A172 (cell line): ENCODE data around the gene DOK6. TPM values are rescaled to one million over a fixed set of nuclear protein-coding genes. Genes with fewer than 3 reads are reported as not detected.
"Not testable (repeated sequence)": the region's sequence is repeated elsewhere in the genome, so short reads cannot be mapped to it uniquely, and the experiment has no call there.

Experiments
- DNase-seq: peaks from one replicate; pipeline ENCODE4 v3.0.0-alpha.2; 2015; ENCODE audit warnings: low spot score
- total RNA-seq: library from RNA; depleted of rRNA; stranded (reverse); fragments of >200 nt; shearing (Covaris generic); gene quantifications from 2 replicates; pipeline ENCODE4 v1.2.3, GENCODE V29; 2014

The DOK6 gene
- total RNA-seq, 1 experiment from 2014 or later, result not detected

DNA sequence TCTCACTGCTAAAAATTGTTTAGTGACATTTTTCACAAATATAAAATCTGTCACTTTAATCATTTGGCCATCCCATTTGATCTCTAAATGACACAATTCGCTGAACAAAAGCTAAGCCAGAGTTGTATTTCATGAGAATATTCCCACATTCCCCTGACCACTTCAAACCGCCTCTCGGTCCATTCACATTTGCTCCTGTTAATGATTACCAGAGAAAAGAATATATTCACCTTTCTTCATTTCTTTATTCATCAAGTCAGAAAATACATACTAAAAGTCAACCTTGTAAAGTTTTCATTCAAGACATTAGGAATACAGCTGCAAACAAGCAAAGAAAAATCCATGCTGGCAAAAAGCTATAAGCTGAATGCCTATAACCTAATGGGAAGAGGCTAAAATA, 225.5 kb downstream of the DOK6 start:
- no peak for DNase-seq

DNA sequence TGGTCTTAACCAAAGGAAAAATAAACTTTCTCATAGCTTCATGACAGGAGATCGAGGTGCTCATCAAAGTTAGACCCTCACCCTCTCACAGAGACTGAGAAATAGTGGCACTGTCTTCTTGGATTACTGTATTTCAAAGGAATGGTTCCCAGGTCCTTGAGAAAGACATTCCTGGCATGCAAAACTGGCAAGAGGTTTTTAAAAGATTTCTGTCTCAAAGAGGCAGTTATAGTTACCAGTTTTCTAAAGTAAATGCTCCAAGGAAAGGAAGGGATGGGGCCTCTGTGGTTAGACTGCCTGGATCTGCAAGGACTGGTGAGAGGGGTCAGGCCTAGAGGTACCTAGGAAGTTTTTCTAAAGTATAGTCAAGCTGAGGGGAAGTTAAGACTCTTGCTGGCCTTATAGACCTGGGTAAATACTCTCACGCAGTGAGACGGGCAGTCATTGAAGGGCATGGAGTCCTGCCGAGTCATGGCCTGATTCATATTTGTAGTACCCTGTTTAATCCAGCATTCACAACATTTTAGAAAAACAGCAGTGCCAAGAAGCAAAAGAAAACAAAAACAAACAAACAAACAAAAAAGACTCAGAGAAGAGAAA, 226.1 kb downstream of the DOK6 start:
- no peak for DNase-seq

DNA sequence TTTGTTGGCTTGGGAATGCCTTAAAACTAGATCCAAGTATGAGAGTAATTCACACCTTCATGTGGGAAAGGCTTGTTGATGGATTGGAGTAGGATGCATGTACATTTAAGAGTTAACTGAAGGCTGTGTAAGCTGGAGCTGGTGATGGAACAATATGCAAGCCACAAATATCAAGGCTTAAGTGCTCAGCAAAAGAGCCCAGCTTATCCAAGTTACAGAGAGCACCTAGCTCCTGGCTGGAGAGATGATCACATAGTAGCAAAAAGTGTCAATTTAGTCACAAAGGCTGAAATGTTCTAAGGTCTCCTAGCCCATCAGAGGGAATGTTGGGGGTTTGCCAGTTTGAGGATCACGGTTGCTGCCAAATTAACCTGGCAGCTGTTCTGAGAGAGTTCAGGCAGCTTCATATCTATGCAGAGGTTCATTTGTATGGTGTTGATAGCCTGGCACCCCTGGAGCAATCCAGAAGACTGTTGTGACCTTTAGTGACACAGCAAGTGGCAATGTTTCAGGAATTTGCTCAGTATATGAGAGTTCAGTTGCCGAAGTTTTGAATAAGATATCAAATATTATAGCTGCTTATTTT, 228.2 kb downstream of the DOK6 start:
- no peak for DNase-seq

DNA sequence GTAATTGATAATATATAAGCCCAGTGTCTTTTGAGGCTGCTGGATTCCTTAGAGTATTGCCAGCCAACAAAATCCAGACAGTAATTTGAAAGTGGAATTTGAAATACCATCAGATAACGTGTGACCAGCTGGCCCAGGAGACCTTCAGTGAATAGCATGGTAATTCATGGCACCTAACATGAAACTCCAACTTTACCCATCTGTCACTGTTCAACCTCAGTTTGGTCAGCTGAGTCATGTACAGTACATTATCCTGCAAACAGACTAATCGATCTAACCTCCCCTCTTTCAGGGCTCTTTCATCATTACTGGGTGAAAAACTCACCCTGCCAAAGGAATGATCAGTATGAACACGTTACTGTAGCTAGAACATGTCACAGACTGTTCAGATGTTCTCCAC, 230.6 kb downstream of the DOK6 start:
- DNase-seq, result no peak

DNA sequence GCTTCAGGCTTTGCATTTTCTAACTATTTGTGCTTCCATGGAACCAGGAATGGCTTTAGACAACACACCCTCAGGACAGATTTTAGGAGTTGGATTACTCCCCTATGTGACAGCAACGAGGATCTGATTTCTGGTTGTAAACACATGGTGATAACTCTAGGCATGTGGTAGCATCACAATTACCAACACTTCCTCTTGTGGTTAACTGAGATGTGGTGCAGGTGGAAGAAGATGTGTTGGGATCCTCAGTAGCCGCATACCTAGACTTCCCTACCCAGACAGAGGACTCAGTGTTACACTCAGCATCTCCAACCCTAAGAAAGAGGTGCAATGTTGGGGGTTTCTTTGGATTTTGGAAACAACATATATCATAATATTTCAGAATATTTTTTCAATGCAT, 234.8 kb downstream of the DOK6 start:
- no peak for DNase-seq

DNA sequence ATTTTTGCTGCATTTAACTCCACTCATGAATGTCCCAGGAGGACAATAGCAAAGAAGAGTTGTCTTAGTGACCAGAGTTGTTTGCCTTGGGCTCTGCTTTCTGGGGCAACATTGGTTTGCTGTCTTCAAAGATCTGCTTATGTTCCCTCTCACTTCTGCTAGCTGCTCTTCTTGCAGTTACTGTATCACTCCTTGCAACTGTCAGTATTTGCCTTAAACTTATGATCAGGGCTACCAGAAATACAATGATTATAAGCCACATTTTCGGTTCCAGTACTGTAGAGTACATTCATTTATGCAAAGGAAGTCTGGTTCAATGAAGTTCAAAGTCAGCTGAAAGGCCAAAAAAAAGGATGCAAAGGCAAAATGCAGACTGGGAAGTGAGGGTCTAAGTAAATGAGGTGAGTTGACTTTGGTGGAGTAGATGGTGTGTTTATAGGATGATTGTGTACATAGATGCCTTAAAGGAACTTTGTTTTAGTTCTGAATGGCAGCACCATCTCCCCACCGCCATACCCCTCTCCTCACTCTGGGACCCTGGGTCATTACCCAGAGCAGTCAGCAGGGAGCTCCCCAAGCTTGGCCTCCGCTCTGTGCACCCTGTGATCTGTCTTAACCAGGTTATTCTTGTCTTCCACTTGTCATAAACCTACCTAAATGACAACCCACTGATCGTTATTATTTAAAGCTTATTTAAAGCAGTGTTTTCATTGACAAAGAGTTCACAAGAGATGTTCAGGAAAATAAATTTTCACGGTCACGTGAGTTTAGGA, 236.0 kb downstream of the DOK6 start:
- no peak for DNase-seq

DNA sequence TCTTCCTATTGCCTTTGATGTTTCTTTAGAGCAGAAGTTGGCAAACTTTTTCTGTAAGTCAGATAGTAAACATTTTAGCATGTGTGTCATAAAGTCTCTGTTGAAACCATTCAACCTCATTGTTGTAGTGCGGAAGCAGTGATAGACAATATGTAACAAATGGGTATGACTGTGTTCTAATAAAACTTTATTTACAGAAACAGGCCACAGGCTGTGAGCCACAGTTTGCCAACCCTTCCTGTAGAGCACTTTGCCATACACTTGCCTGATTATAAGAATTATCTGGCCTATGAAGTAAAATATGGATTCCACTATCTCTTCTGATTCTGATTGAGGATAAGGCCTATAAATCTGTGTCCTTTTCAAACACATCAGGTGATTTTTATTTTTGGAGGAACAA, 237.4 kb downstream of the DOK6 start:
- no peak for DNase-seq

DNA sequence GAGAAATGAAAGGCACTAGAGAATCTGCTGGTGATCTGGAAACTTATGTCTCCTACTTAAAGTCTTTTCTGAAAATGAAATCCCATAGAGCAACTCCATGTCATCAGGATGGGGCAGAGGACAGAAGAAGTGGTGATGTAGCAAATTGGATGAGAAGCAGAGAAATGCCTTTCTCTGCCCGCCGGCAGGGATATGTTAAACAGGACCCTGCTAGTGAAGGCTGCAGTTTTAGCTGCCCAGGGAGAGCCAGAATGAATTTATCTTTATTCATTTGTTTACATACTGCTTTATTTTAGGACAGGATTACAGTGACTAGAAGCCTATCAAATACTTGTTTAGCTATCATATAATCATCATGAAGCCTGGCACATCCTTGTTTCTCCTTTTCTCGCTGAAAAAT, 247.0 kb downstream of the DOK6 start:
- DNase-seq, result no peak

DNA sequence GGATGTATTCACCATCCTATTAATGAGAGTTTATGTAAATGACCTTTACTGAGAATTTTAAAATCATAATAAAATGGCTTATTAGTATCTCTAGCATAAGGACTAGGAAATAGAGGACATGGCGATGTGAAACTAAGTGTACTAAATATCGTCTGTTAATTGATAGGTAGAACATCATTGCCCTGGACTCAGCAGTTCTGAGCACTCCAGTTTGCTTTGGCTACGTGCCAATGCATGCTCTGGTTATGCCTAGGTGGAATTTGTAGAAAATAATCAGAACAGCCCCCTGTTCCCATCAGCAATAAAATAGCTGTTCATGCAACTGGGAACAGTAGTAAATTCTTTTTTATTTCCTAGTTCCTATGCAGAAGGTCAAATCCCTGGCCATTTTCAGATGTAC, 247.8 kb downstream of the DOK6 start:
- no peak for DNase-seq

DNA sequence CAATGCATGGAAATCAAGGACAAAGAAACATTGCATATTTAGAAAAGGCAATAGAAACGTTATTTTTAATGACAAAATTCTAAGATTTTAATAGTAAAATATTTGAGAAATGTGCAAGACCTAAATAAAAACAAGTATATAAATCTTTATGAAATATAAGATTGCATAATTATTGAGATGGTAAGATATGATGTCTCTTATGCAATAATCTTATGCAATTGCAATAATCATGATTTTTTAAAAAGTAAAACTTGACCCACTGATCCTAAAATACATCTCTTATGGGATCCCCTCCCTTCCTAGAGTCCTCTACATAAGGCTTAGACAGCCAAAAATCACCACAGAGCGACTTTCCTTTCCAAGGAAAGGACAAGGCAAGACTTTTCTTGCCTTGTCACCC, 249.0 kb downstream of the DOK6 start:
- no peak for DNase-seq

DNA sequence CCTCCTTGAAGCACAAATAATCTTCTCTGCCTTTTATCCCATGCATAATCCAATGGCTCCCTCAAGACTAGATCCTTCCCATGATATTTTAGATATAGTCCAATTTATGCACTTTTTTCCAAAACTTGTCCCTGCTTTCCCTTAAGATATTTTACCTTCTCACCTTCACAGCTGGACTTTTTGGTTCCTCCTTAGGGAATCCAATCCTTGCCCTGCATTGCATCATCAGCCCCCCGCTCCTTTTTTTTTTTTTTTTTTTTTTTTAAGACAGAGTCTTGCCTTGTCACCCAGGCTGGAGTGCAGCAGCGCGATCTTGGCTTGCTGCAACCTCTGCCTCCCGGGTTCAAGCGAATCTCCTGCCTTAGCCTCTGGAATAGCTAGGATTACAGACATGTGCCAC, 250.6 kb downstream of the DOK6 start:
- DNase-seq, result no peak

DNA sequence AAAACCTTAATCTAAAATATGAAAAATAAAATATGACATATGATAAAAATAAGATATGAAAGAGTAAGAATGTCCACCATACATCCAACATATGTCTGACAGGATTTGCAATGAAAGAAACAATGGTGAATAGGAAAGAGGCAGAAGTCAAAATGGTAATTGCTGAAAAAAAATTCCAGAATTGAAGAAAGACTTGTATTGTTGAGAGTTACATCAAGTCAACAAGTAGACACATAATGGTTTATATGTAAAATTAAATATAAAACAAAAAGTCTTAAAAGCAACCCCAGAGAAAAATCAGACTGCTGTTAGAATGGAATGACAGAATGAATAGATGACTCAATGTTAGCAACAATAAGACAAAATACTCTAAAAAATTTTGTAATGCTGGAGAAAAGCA, 255.1 kb downstream of the DOK6 start:
- DNase-seq, result no peak

DNA sequence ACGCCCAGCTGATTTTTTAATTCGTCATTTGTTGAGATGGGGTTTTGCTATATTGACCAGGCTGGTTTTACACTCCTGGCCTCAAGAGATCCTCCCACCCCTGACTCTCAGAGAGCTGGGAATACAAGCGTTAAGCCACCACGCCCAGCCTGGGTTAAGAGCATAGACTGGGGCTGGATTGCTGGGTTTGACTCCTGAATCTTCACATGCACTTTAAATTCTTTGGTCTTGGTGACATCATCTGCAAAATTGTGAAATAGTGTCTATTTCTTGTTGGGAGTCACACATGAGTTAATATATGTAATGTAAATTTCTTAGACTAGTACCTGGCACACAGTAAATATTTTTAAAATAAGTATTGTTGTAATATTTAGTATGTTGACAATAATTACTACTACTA, 257.4 kb downstream of the DOK6 start:
- DNase-seq, result no peak

DNA sequence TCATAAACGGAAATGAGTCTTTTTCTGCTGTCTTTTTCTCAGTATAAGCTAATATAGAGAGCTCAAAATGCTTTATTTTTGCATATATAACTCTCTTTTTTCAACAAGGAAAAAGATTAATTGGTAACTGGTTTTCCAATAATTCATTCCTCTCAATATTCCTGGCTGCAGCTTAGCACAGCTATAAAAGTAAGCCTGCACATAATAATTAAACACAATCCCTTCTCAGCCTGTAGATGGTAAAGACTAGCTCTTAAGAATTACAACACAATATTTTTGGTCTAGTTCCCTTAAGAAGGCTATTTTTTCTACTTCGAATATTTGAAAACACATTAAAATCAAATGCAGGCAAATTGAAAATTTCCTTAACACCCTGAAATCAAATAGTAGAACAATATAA, 258.0 kb downstream of the DOK6 start:
- no peak for DNase-seq

DNA sequence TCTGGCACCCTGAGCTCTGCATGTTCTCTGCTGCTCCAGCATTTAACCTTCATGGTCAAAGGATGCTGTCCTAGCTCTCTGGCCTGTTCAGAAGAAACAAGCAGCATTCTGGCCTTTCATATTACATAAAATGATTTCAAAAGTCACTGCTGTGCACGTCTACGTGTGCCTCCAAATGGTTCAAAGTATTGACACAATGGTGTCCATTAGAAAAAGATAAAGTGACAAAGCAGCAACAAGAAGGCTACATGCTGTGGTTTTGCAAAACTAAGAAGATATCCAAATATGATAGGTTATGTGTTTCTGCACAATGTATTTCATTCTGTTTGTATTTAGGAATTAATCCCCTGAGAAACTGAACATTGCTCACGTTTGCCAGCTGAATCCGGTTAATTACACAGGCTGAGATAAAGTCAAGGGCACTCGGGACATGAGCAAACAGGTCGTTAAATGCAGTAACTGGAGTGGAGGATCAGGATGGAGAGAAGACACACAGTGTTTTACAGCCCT, 258.5 kb downstream of the DOK6 start:
- no peak for DNase-seq

DNA sequence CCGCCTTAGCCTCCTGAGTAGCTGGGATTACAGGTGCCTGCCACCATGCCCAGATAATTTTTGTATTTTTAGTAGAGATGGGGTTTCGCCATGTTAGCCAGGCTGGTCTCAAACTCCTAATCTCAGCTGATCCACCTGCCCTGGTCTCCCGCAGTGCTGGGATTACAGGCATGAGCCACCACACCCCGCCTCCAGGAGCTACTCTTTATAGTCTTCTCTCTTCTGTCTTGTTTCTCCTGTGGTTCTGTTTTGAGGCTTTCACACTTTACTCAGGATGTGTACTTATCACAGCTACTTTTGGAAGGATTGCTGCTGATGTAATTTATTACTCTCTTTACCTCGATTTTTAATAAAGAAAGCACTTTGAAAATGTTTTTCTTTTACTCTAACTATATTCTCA, 261.4 kb downstream of the DOK6 start:
- not testable (repeated sequence) for DNase-seq

DNA sequence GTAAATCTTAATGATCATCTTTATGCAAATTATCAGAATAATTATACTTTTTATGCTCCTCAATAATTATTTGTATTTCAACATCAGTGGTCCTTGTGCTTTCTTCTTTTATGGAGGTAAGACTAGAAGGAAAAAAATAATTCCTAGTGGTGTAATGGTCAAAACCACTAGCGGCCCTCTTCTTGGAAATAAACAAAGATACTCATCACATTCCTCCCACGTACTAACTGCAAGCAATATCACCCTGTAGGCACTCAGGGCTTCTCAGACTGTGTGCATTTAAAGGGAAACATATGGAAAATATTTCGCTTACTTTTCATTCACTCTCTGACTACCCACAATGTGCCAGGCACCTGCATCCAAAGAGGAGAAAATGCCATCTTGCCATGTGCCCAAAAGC, 263.7 kb downstream of the DOK6 start:
- no peak for DNase-seq

DNA sequence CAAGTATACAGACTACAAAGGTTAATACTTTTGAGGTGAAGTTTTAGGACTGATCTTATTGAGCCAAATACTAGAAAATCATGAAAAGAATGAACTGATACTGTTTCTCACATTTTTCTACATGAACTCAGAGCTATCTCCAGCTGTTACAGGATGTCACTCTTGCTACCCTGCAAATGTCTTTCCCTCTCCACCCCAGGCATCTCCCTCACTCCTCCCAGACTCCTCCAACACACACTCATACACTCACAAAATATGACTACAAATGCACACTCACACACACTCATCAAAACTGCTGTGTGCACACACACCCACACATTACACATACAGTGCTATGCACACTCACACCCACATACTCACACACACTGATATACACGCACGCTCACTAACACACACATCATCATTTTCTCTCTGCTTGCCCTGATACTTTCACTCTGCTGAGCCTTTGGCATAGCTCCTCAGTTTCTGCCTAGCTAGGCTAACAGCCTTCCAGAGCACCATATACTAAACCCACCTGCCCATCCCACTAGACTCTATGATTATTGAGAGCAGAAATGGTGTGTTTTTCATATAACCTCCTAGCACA, 273.7 kb downstream of the DOK6 start:
- DNase-seq, result no peak

DNA sequence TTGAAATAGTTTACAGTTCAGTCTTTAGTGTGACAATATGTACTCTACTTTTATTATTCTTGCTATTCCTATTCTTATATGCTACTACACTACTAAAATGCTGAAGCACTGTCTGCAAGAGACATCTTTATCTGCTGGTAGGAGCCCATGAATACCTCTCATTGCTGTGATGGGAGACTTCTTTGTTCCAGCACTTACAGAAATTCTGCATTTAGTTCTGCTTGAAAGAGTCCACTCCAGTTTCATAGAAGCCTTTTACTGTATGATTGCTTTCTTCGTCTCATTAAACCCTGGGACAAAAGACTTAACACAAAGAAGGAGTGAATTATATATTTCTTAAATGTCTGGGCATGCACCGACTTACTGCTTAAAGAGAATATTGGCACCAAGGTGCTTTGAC, 274.3 kb downstream of the DOK6 start:
- no peak for DNase-seq

DNA sequence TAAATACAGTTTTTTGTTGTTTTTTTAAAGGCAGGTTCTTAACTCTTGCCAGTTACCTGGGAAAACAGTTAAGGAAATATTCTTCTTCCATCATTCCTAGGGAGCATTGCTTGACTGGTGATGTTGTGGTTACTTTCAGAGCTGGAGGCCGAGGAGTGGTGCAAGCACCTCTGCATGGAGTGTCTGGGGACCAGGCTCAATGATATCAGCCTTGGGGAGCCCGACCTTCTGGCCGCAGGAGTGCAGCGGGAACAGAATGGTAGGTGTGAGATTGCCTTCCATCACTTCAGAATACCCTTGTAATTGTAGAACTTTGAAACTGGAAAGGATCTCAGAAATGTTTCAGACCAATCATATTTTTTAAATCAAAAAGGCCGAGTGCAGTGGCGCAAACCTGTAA, 276.9 kb downstream of the DOK6 start:
- no peak for DNase-seq

DNA sequence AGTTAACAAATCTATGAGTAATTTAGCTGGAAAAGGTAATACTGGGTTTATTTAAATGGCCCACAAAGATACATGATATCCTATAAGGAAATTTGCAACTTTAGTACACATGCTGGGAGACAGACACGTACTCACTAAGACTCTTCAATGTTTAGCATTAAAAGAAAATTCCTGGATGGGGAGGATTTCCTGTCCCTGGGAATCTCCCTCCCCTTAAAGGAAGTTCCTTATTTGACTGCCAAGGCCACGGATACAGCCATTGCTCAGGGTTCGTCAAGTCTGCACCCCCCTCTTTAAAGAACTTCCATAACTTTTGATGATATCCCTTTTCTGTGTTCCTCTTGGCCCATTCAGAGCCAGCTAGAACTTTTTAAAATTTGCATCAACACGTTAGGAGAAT, 279.4 kb downstream of the DOK6 start:
- DNase-seq, result no peak

DNA sequence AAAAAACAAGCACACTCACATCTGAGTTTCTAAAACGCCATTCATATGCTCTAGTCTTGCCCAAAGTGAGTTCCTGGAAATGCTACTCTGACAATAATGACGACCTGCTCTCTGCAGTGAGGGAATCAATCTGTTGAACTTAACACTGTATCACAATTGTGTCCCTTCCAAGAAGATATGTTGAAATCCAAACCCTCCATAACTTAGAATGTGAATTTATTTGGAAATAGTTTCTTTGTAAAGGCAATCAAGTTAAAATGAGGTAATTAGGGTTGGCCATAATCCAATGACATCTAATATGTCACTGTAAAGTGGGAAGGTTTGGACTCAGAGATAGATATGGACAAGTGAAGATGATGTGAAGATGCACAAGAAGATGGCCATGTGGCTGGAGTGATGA, 282.5 kb downstream of the DOK6 start:
- DNase-seq, result no peak

DNA sequence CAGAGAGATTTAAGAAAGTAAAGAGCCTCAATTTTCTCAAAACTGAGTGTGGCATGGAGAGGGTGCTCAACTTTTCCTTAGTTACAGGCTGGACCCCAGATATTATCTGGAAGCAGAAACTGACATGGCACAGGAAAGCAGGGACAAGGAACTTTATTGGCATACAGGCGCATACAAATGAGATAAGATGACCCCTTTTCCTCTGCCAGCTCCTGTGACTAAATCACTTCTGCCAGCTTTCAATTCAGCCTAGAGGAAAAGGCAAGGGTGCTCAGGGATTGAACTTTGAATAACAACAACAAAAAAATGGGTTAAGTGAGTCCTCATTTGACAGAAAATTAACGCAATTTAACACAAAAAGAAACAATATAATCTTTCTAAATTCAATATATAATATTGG, 284.1 kb downstream of the DOK6 start:
- DNase-seq, result no peak
